Omental fat pad (tissue), 4 donors: Measurements from ENCODE around the gene ARHGAP26. TPM values are rescaled to one million over a fixed set of nuclear protein-coding genes. Genes with fewer than 3 reads are reported as not detected.

Experiments used
- ATAC-seq: fragments of 150-250 bp; one replicate; pipeline ENCODE4 v1.9.1; 2016; ENCODE audit warnings: mild to moderate bottlenecking, moderate library complexity; ENCODE audit not compliant: low FRiP score
- DNase-seq: peaks from one replicate; pipeline ENCODE4 v3.0.0-alpha.2; 2019; ENCODE audit warnings: low spot score
- CTCF ChIP-seq, 3 donors: fragments of 450-650 bp; IDR thresholded peaks; one replicate each; pipeline ENCODE4 v1.5.1; 2016 to 2017; ENCODE audit warnings: antibody characterized with exemption in 3 of 3, mild to moderate bottlenecking in 3 of 3, moderate library complexity in 2 of 3
- total RNA-seq, 4 donors: library from RNA; depleted of rRNA; stranded (reverse); fragments of >200 nt; gene quantifications; one replicate each; pipeline ENCODE4 v1.1.0, GENCODE V29; 2016

Gene ARHGAP26
- total RNA-seq, 4 donors from 2014 or later, result 40.4 to 134 (median 63.6) TPM

GRCh38 chr5:142826741-142827492, 56.7 kb downstream of the ARHGAP26 start:
- no peak for ATAC-seq
- no peak for TF ChIP-seq CTCF (IDR thresholded peaks at IDR 0.05)
- DNase-seq, result no peak

- no peak for DNase-seq
- ATAC-seq, result no peak
- no peak for TF ChIP-seq CTCF (IDR thresholded peaks at IDR 0.05)
These were observed 57.9 kb downstream of the ARHGAP26 start for GRCh38 chr5:142827934-142828576.

- ATAC-seq (no peak), DNase-seq (no peak)
- TF ChIP-seq CTCF (IDR thresholded peaks at IDR 0.05), result no peak
These were observed 58.8 kb downstream of the ARHGAP26 start for GRCh38 chr5:142828797-142829535.

- no peak for TF ChIP-seq CTCF (IDR thresholded peaks at IDR 0.05)
- ATAC-seq (no peak), DNase-seq (no peak)
These were observed 59.6 kb downstream of the ARHGAP26 start for GRCh38 chr5:142829801-142830220.

- ATAC-seq (peak; percentile 53), DNase-seq (no peak)
- TF ChIP-seq CTCF (IDR thresholded peaks at IDR 0.05), result no peak
These were observed 60.2 kb downstream of the ARHGAP26 start for GRCh38 chr5:142830241-142831008.

GRCh38 chr5:142831009-142831383, 60.8 kb downstream of the ARHGAP26 start:
- no peak for DNase-seq
- peak; percentile 16 for ATAC-seq
- no peak for TF ChIP-seq CTCF (IDR thresholded peaks at IDR 0.05)
